Mucosa of descending colon (tissue), 3 donors: ENCODE measurements around the gene INPP5A. TPM values are rescaled to one million over a fixed set of nuclear protein-coding genes. Genes with fewer than 3 reads are reported as not detected.

Source experiments
- ATAC-seq: fragments of 200-7000 bp; cut with Tn5 transposase; one replicate; pipeline ENCODE4 v1.9.1; 2020; ENCODE audit warnings: mild to moderate bottlenecking, moderate library complexity
- DNase-seq, 3 donors: peaks; one replicate each; pipeline ENCODE4 v3.0.0-alpha.2; 2020
- H3K36me3 ChIP-seq: fragments of 200-600 bp; one replicate; pipeline ENCODE4 v1.8.0; 2021; ENCODE audit warnings: low read depth, mild to moderate bottlenecking
- H3K4me1 ChIP-seq: fragments of 200-600 bp; one replicate; pipeline ENCODE4 v1.8.0; 2021; ENCODE audit warnings: low read depth, mild to moderate bottlenecking
- H3K4me3 ChIP-seq: fragments of 200-600 bp; one replicate; pipeline ENCODE4 v1.8.0; 2021; ENCODE audit warnings: mild to moderate bottlenecking
- H3K9me3 ChIP-seq: fragments of 200-600 bp; one replicate; pipeline ENCODE4 v1.8.0; 2021; ENCODE audit warnings: mild to moderate bottlenecking
- intact Hi-C, 2 donors: fragments of 100-400 bp; cut with DNase I in 1 of 2; cut with micrococcal nuclease in 1 of 2; formaldehyde crosslinking; loops; one replicate each; pipeline versions ENCODE4 v1.11.0 to v1.11.1; 2022; cut with DNase I, micrococcal nuclease
- total RNA-seq, 3 donors: library from RNA; stranded (reverse); fragmentation: NEBNext Ultra II Directional in 2 of 3; extraction: Animal tissue kit (Norgen Biotek cat#: 25700) in 2 of 3; gene quantifications; one replicate each; pipeline versions ENCODE4 v1.2.1 to v1.2.4, GENCODE V29; 2021 to 2023
- TF ChIP-seq, protein P1 (sequence below): fragments of 200-600 bp; IDR thresholded peaks from one replicate; pipeline ENCODE4 v1.8.0; 2022; ENCODE audit warnings: antibody characterized with exemption, mild to moderate bottlenecking
- donor health status: DM: no; HTN: no; CAD: no; lungs with moderate emphysema.
- donor health status: DM: no; HTN: no; CAD: no.
- donor health status: DM: no; HTN: yes; CAD: no.

INPP5A gene
- total RNA-seq, 3 donors from 2014 or later: 31.7 to 92.8 (median 32.0) TPM

DNA sequence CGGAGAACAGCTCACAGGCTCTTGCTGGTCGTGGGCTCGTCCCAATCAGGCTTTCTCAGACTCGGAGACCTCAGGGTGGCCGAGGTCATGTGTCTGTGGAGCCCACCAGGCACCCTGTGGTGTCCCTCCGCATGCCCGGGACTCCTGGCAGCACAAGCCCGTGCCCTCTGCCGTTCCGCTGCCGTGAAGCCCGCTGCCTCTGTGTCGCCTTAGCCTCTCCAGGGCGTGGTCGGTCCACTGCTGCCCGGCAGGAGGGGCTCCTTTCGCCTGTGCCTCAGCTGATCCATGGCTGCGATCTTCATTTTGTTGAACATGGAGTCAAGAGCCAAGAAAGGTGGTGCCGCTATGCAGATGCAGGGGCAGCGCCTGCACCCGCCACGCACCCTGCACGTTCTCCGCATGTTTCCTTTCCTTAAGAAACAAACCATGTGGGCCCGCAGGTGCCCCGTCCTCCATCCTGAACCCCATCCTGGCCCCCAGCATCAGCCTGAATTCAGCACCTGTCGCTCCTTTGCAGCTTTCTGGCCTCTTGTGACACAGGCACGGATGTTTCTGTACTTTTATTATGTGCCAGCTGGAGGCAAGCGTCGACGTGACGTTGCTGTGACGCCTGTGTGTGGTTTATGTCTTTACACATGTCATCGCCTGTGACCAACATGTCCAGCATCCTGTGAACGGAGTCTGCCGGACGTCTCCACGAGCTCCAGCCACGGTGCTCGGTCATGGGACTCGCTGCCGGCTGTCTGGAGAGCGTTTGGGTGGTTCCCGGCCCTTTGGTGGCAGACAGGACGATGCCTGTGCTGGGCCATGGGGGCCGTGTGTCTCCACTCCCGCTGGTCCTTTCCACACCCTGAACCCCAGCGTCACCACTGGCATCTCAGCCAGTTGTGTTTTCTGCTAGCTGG lies 178.4 kb downstream of the INPP5A start:
- DNase-seq: peak in 2 of 3 donors; percentile 9 to 27
- H3K9me3 ChIP-seq: no peaks in the 10 kb centered on the region
- H3K4me3 ChIP-seq: no peak overlapping the region
- TF ChIP-seq, protein P1, sequence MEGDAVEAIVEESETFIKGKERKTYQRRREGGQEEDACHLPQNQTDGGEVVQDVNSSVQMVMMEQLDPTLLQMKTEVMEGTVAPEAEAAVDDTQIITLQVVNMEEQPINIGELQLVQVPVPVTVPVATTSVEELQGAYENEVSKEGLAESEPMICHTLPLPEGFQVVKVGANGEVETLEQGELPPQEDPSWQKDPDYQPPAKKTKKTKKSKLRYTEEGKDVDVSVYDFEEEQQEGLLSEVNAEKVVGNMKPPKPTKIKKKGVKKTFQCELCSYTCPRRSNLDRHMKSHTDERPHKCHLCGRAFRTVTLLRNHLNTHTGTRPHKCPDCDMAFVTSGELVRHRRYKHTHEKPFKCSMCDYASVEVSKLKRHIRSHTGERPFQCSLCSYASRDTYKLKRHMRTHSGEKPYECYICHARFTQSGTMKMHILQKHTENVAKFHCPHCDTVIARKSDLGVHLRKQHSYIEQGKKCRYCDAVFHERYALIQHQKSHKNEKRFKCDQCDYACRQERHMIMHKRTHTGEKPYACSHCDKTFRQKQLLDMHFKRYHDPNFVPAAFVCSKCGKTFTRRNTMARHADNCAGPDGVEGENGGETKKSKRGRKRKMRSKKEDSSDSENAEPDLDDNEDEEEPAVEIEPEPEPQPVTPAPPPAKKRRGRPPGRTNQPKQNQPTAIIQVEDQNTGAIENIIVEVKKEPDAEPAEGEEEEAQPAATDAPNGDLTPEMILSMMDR: no peak
- ATAC-seq: no peak
- no peaks in the 10 kb centered on the region for H3K4me1 ChIP-seq
- intact Hi-C loops: no loop called here
- H3K36me3 ChIP-seq: no peaks in the 10 kb centered on the region

DNA sequence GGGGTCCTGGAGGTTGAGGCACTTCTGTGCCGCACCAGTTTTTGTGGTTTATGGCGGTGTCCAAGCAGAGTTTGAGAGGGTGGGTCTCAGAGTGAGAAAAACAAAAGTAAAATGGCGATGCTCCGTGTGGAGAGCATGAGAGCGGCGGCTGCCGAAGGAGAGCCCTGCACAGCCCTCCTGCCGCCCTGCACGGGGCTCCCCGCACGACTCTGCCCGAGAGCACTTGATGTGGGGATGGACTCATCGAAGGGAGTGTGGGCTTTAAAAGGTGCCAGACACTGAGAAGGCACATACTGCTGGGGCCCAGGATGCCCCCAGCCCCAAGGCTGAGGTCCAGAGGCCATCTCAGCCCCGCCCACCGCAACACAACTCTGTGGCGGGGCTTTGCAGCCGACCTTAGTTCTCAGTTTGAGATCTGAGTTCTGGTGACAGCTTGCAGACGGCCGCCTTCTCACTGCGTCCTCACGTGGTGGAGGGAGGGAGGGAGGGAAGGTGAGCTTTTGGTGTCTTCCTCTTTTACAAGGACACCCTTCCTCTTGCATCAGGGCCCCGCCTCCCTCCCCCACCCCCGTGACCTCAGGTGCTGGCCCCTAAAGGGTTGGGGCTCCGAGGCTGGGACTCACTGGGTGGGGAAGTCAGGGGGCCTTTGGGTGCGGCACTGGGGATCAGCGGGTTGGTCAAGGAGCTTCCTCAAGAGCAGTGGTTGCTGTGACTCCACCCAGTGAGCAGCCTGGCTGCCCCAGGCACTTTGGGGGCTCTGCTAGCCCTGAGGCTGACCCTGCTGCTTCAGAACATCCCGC lies 179.3 kb downstream of the INPP5A start:
- Histone ChIP-seq H3K9me3 (no peaks in the 10 kb centered on the region), H3K4me1 (no peaks in the 10 kb centered on the region), H3K4me3 (no peak overlapping the region), H3K36me3 (no peaks in the 10 kb centered on the region)
- TF ChIP-seq, protein P1: no peak
- no peak for ATAC-seq
- intact Hi-C loops: no loop called here
- peak in 2 of 3 donors; percentile 11 to 36 for DNase-seq

DNA sequence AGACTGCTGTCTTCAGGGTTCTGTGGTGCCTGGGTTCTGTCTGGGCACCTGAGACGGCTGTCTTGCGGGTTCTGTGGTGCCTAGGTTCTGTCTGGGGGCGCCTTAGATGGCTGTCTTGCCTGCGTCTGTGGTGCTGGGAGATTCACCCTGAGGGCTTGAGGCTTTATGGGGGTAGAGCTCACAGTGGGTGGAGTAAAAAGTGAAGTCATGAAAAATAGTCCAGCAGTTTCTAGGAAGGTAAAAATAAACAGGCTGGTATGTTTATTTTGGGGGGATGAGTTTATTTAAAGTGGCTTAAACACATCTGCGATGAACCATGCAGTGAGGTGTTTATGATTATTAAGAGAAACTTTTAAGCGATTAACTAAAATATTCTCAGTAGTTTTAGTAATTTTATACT lies 184.1 kb downstream of the INPP5A start:
- Histone ChIP-seq H3K4me1 (no peaks in the 10 kb centered on the region), H3K4me3 (no peak overlapping the region), H3K36me3 (no peaks in the 10 kb centered on the region), H3K9me3 (no peaks in the 10 kb centered on the region)
- TF ChIP-seq, protein P1: no peak
- intact Hi-C loops: no loop called here
- DNase-seq (no peak), ATAC-seq (no peak)

DNA sequence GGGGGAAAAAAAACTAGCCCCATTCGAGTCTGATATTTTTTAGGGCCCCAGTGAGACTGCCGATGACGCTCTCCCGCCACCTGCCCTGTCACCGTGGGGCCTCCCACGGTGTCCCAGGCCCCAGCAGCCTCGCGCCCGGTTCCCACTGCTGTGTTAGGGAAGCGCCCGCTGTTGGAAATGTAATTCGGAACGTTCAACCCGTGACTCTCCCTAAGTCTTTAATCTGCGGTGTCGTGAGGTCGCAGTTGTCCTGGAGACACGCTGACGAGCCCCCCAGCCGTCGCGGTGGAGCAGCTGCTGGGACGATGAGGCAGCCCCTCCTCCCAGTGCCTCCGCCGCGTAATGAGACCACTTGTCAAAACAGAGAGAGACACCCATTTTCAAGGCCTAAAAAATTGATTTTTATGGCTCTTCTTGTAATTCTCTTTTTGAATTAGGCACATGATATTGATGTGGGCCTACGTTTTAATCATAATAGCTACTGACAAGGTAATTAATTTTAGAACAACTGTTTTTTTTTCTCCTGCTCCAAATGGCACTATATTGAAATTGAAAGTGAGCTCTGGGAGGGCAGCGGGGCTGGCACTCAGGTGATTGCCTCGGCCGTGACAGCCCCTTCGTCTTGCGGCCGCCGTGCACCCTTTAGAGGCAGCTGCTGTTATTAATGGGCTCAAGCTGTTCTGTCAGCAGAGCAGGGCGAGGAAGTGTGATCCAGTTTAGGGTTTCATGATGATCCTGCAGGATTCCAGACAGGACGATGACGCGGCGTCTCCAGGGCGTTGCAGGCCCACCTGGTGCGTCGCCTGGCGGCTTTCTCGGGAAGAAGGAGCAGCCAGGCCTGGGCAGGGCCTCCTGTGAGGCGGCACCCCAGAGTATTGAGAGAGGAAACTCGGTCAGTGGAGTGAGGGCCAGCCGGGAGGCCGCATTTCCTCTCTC lies 185.1 kb downstream of the INPP5A start:
- Histone ChIP-seq H3K4me1 (no peaks in the 10 kb centered on the region), H3K36me3 (no peaks in the 10 kb centered on the region), H3K4me3 (no peak overlapping the region), H3K9me3 (no peaks in the 10 kb centered on the region)
- TF ChIP-seq, protein P1: no peak
- DNase-seq (no peak), ATAC-seq (no peak)
- intact Hi-C loops: no loop called here

DNA sequence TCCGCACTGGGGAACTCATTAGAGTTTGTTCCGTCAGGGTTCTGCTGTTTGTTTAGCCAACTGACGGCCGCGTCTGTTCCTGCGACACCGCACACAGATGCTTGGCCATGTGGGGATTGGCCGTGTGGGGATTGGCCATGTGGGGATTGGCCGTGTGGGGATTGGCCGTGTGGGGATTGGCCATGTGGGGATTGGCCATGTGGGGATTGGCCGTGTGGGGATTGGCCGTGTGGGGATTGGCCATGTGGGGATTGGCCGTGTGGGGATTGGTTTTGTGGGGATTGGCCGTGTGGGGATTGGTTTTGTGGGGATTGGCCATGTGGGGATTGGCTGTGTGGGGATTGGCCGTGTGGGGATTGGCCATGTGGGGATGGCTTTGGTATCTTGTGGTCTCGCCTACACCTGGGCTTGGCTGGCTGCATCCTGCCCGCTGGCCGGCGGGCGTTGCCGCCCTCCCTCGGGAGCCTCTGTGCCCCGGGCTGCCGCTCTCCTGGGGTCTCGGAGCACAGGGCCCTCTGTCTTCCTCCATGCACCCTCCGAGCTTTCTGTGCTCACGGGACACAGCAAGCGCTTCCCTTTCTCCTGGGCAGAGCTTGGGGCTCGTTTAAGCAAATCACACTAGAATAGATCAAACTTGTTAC lies 185.9 kb downstream of the INPP5A start:
- intact Hi-C loops: no loop called here
- Histone ChIP-seq H3K4me1 (no peaks in the 10 kb centered on the region), H3K36me3 (no peaks in the 10 kb centered on the region), H3K4me3 (no peak overlapping the region), H3K9me3 (no peaks in the 10 kb centered on the region)
- TF ChIP-seq, protein P1: no peak
- DNase-seq (no peak), ATAC-seq (no peak)
